ENCODE measurements around the gene FDX1.

Gene FDX1

GRCh38 chr11:110479108-110480101 is 49.7 kb downstream of the FDX1 start:
- peak; percentile 65 for DNase-seq (ENCODE audit: low read depth)
- no peak for TF ChIP-seq CTCF (conservative IDR thresholded peaks at IDR 0.05; ENCODE audit: control insufficient read depth, insufficient read depth, low read depth, low read length)

GRCh38 chr11:110481523-110481922 is 51.8 kb downstream of the FDX1 start:
- no peak for DNase-seq (ENCODE audit: low read depth)
- no peak overlapping the region for H3K4me3 ChIP-seq (ENCODE audit: control insufficient read depth, low read depth, low read length)
- no peak for TF ChIP-seq CTCF (conservative IDR thresholded peaks at IDR 0.05; ENCODE audit: control insufficient read depth, insufficient read depth, low read depth, low read length)

More at GRCh38 chr11:110479108-110480101, 49.7 kb downstream of the FDX1 start:
- H3K4me3 ChIP-seq (ENCODE audit: control insufficient read depth, low read depth, low read length), result no peak overlapping the region

- no peak overlapping the region for H3K4me3 ChIP-seq (ENCODE audit: control insufficient read depth, low read depth, low read length)
- DNase-seq (ENCODE audit: low read depth), result no peak
- no peak for TF ChIP-seq CTCF (conservative IDR thresholded peaks at IDR 0.05; ENCODE audit: control insufficient read depth, insufficient read depth, low read depth, low read length)
These were observed 56.4 kb downstream of the FDX1 start for GRCh38 chr11:110486156-110486555.

GRCh38 chr11:110488446-110488845 is 58.7 kb downstream of the FDX1 start:
- no peak for DNase-seq (ENCODE audit: low read depth)
- H3K4me3 ChIP-seq (ENCODE audit: control insufficient read depth, low read depth, low read length), result no peak overlapping the region
- no peak for TF ChIP-seq CTCF (conservative IDR thresholded peaks at IDR 0.05; ENCODE audit: control insufficient read depth, insufficient read depth, low read depth, low read length)

GRCh38 chr11:110490886-110491285 is 61.1 kb downstream of the FDX1 start:
- no peak for TF ChIP-seq CTCF (conservative IDR thresholded peaks at IDR 0.05; ENCODE audit: control insufficient read depth, insufficient read depth, low read depth, low read length)
- DNase-seq (ENCODE audit: low read depth), result peak; percentile 90
- H3K4me3 ChIP-seq (ENCODE audit: control insufficient read depth, low read depth, low read length), result no peak overlapping the region

GRCh38 chr11:110491577-110492320 is 62.0 kb downstream of the FDX1 start:
- H3K4me3 ChIP-seq (ENCODE audit: control insufficient read depth, low read depth, low read length), result no peak overlapping the region
- TF ChIP-seq CTCF (conservative IDR thresholded peaks at IDR 0.05; ENCODE audit: control insufficient read depth, insufficient read depth, low read depth, low read length), result no peak
- no peak for DNase-seq (ENCODE audit: low read depth)

Data from fibroblast of mammary gland (primary cell).